Hepatocyte (in vitro differentiated cells): Measurements from ENCODE around the gene CCDC197. TPM values are rescaled to one million over a fixed set of nuclear protein-coding genes. Genes with fewer than 3 reads are reported as not detected.

Source experiments
- DNase-seq: peaks from one replicate; pipeline ENCODE4 v3.0.0-alpha.2; 2016; ENCODE audit warnings: low spot score
- H2AFZ ChIP-seq: fragments of 200-600 bp; sonication (generic); 2 replicates; pipeline ENCODE4 v1.6.0; 2016; ENCODE audit warnings: antibody characterized with exemption, mild to moderate bottlenecking
- H3K27ac ChIP-seq: fragments of 200-600 bp; sonication (generic); 2 replicates; pipeline ENCODE4 v1.5.1; 2016; ENCODE audit warnings: mild to moderate bottlenecking
- H3K27me3 ChIP-seq: fragments of 200-600 bp; sonication (generic); 2 replicates; pipeline ENCODE4 v1.6.1; 2016
- H3K36me3 ChIP-seq: fragments of 200-600 bp; sonication (generic); replicated peaks from 2 replicates; pipeline ENCODE4 v1.5.1; 2016; ENCODE audit warnings: low read depth; ENCODE audit not compliant: insufficient read depth
- H3K4me1 ChIP-seq: fragments of 200-600 bp; sonication (generic); 2 replicates; pipeline ENCODE4 v1.5.1; 2016; ENCODE audit warnings: mild to moderate bottlenecking, moderate library complexity; ENCODE audit not compliant: insufficient read depth
- H3K4me2 ChIP-seq: fragments of 200-600 bp; sonication (generic); 2 replicates; pipeline ENCODE4 v1.6.0; 2016
- H3K4me3 ChIP-seq: fragments of 200-600 bp; sonication (generic); 2 replicates; pipeline ENCODE4 v1.5.1; 2016; ENCODE audit warnings: mild to moderate bottlenecking
- H3K79me2 ChIP-seq: fragments of 200-600 bp; sonication (generic); 2 replicates; pipeline ENCODE4 v1.6.0; 2017; ENCODE audit warnings: mild to moderate bottlenecking
- H3K9me2 ChIP-seq: fragments of 200-600 bp; sonication (generic); replicated peaks from 2 replicates; pipeline ENCODE4 v1.6.0; 2017; ENCODE audit warnings: mild to moderate bottlenecking; ENCODE audit not compliant: insufficient read depth
- H3K9me3 ChIP-seq: fragments of 200-600 bp; sonication (generic); 2 replicates; pipeline ENCODE4 v1.5.1; 2016; ENCODE audit warnings: low read depth, mild to moderate bottlenecking
- H4K20me1 ChIP-seq: fragments of 200-600 bp; sonication (generic); 2 replicates; pipeline ENCODE4 v1.6.0; 2016; ENCODE audit warnings: mild to moderate bottlenecking; ENCODE audit not compliant: insufficient read depth, poor library complexity, severe bottlenecking
- EZH2 ChIP-seq: fragments of 200-600 bp; sonication (generic); IDR thresholded peaks from 2 replicates; pipeline ENCODE4 v1.6.1; 2016; ENCODE audit warnings: antibody characterized with exemption, mild to moderate bottlenecking, borderline replicate concordance
- EZH2phosphoT487 ChIP-seq: fragments of 200-600 bp; sonication (generic); IDR thresholded peaks from one replicate; pipeline ENCODE4 v1.6.1; 2018; ENCODE audit warnings: antibody characterized with exemption, mild to moderate bottlenecking, low read depth, moderate library complexity; ENCODE audit not compliant: unreplicated experiment, severe bottlenecking
- WGBS: methylation state at CpG from one replicate; pipeline ENCODE4 v1.1.6; 2016; ENCODE audit warnings: low lambda C conversion rate; ENCODE audit errors: missing lambda C conversion rate; 5-methylcytosine and 5-hydroxymethylcytosine counted together
- polyA plus RNA-seq: library from polyadenylated mRNA; unstranded; fragments of >200 nt; fragmentation: Nextera tagmentation; extraction: Ambion mirVana; gene quantifications from 2 replicates; pipeline ENCODE4 v1.2.1, GENCODE V29; 2016
- total RNA-seq: library from RNA; depleted of rRNA; stranded (reverse); fragments of >200 nt; gene quantifications from 2 replicates; pipeline ENCODE4 v1.2.3, GENCODE V29; 2014
- TF ChIP-seq, protein P1 (sequence below): fragments of 200-600 bp; sonication (generic); IDR thresholded peaks from 2 replicates; pipeline ENCODE4 v1.5.1; 2016; ENCODE audit warnings: antibody characterized with exemption, mild to moderate bottlenecking; ENCODE audit not compliant: poor library complexity

The CCDC197 gene
- total and polyA plus RNA-seq, 2 experiments from 2014 or later, result not detected

- TF ChIP-seq, protein P1, sequence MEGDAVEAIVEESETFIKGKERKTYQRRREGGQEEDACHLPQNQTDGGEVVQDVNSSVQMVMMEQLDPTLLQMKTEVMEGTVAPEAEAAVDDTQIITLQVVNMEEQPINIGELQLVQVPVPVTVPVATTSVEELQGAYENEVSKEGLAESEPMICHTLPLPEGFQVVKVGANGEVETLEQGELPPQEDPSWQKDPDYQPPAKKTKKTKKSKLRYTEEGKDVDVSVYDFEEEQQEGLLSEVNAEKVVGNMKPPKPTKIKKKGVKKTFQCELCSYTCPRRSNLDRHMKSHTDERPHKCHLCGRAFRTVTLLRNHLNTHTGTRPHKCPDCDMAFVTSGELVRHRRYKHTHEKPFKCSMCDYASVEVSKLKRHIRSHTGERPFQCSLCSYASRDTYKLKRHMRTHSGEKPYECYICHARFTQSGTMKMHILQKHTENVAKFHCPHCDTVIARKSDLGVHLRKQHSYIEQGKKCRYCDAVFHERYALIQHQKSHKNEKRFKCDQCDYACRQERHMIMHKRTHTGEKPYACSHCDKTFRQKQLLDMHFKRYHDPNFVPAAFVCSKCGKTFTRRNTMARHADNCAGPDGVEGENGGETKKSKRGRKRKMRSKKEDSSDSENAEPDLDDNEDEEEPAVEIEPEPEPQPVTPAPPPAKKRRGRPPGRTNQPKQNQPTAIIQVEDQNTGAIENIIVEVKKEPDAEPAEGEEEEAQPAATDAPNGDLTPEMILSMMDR, result no peak
- no peak for TF ChIP-seq EZH2
- no peak for TF ChIP-seq EZH2phosphoT487
- 94% methylated on average over 3 of the region's 3 CpGs for WGBS
- Histone ChIP-seq H3K4me3 (no peak overlapping the region), H2AFZ (no peak overlapping the region), H3K9me2 (no peaks in the 10 kb centered on the region), H3K4me2 (no peak overlapping the region), H3K27me3 (no peaks in the 10 kb centered on the region), H3K27ac (no peak overlapping the region), H3K4me1 (no peaks in the 10 kb centered on the region), H3K36me3 (no peaks in the 10 kb centered on the region), H4K20me1 (no peaks in the 10 kb centered on the region), H3K79me2 (no peaks in the 10 kb centered on the region), H3K9me3 (no peaks in the 10 kb centered on the region)
- no peak for DNase-seq
Observed at GRCh38 chr14:93965946-93966474, 31.1 kb upstream of the CCDC197 start.

GRCh38 chr14:93967637-93968250 is 29.4 kb upstream of the CCDC197 start:
- H3K36me3 ChIP-seq, result no peaks in the 10 kb centered on the region
- WGBS, result 80% methylated on average over 10 of the region's 10 CpGs
- no peaks in the 10 kb centered on the region for H3K79me2 ChIP-seq
- no peaks in the 10 kb centered on the region for H3K9me3 ChIP-seq
- no peaks in the 10 kb centered on the region for H3K27me3 ChIP-seq
- H4K20me1 ChIP-seq, result no peaks in the 10 kb centered on the region
- no peak overlapping the region for H2AFZ ChIP-seq
- no peak for DNase-seq
- no peak overlapping the region for H3K27ac ChIP-seq
- no peak overlapping the region for H3K4me2 ChIP-seq
- H3K4me3 ChIP-seq, result no peak overlapping the region
- no peaks in the 10 kb centered on the region for H3K4me1 ChIP-seq
- no peaks in the 10 kb centered on the region for H3K9me2 ChIP-seq
- TF ChIP-seq, protein P1, result no peak
- TF ChIP-seq EZH2 (no peak), EZH2phosphoT487 (no peak)

- no peaks in the 10 kb centered on the region for H3K36me3 ChIP-seq
- no peaks in the 10 kb centered on the region for H4K20me1 ChIP-seq
- 84% methylated on average over 12 of the region's 12 CpGs for WGBS
- H2AFZ ChIP-seq, result no peak overlapping the region
- H3K27me3 ChIP-seq, result no peaks in the 10 kb centered on the region
- no peaks in the 10 kb centered on the region for H3K4me1 ChIP-seq
- no peak for DNase-seq
- H3K9me3 ChIP-seq, result no peaks in the 10 kb centered on the region
- no peak overlapping the region for H3K27ac ChIP-seq
- no peak overlapping the region for H3K4me2 ChIP-seq
- no peaks in the 10 kb centered on the region for H3K9me2 ChIP-seq
- no peaks in the 10 kb centered on the region for H3K79me2 ChIP-seq
- no peak overlapping the region for H3K4me3 ChIP-seq
- no peak for TF ChIP-seq EZH2
- TF ChIP-seq, protein P1, result no peak
Observed at GRCh38 chr14:93969082-93969828, 27.8 kb upstream of the CCDC197 start.
